Astrocyte (in vitro differentiated cells and primary cell): ENCODE data around the gene FAT4.

ENCODE experiments used
- CTCF ChIP-seq: IDR thresholded peaks from 2 replicates; pipeline ENCODE4 v1.5.1; 2011; ENCODE audit warnings: low read depth, mild to moderate bottlenecking, inconsistent platforms, low read length, moderate library complexity; ENCODE audit not compliant: insufficient read depth
- EZH2 ChIP-seq: IDR thresholded peaks from 2 replicates; pipeline ENCODE4 v1.6.1; 2012; ENCODE audit warnings: mild to moderate bottlenecking, low read length, inconsistent platforms; ENCODE audit not compliant: insufficient read depth

DNA sequence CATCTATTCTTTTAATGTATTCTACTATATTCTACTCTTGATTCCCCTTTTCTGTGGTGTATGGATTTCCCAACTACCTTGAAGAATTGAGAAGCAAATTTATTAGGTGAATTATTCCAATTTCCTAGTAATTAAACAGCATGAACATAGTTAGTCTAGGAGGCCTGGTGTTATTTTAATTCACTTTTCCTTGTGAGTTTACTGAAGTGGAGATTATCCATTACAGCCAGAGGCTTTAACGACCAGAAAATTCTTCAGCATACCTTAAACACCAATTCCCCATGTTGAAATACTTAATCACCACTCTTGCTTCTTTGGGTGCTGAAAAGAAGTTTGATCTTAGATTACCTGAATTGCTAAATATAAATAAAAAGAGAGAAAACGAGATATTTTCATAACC, 29.4 kb downstream of the FAT4 start:
- TF ChIP-seq CTCF (no peak), EZH2 (no peak)
